ENCODE data around the gene MIP.

- TF ChIP-seq CTCF (IDR thresholded peaks at IDR 0.05), result no peak
- no peak for TF ChIP-seq EZH2phosphoT487 (IDR thresholded peaks at IDR 0.05)
Measured at GRCh38 chr12:56477521-56478225, 23.2 kb upstream of the MIP start.

All from neural progenitor cell (in vitro differentiated cells).